Stimulated activated naive B cell treated with anti-CD40 and anti-IgM and Interleukin-4, amounts not matched to agents 10 μg/mL and 1 μg/mL and 100 μg/mL, for 72 hours (primary cell): ENCODE data around the gene GET4.
"Not testable (repeated sequence)": the region's sequence is repeated elsewhere in the genome, so short reads cannot be mapped to it uniquely, and the experiment has no call there.

Experiments
- ATAC-seq, 2 donors: fragments of 150-1000 bp; cut with Tn5 transposase; replicated peaks; 2 replicates each; pipeline ENCODE4 v1.10.0; 2021; ENCODE audit warnings: moderate library complexity in 1 of 2
- DNase-seq: peaks from one replicate; pipeline ENCODE4 v3.0.0; 2021
- H3K27ac Mint-ChIP-seq: one replicate; pipeline ENCODE4 v1.8.0; 2022; ENCODE audit warnings: mild to moderate bottlenecking, mixed read lengths
- H3K27me3 Mint-ChIP-seq, 2 donors: one replicate each; pipeline ENCODE4 v1.8.0; 2022; ENCODE audit warnings: mixed read lengths in 2 of 2
- H3K36me3 Mint-ChIP-seq, 2 donors: one replicate each; pipeline ENCODE4 v1.8.0; 2022; ENCODE audit warnings: mixed read lengths in 2 of 2, mild to moderate bottlenecking in 1 of 2
- H3K4me1 Mint-ChIP-seq, 2 donors: one replicate each; pipeline ENCODE4 v1.8.0; 2022; ENCODE audit warnings: mixed read lengths in 2 of 2, mild to moderate bottlenecking in 1 of 2
- H3K4me3 Mint-ChIP-seq, 2 donors: one replicate each; pipeline ENCODE4 v1.8.0; 2022; ENCODE audit warnings: mild to moderate bottlenecking in 2 of 2, mixed read lengths in 2 of 2, moderate library complexity in 1 of 2
- H3K9me3 Mint-ChIP-seq, 2 donors: one replicate each; pipeline ENCODE4 v1.8.0; 2022; ENCODE audit warnings: mixed read lengths in 2 of 2, mild to moderate bottlenecking in 1 of 2

Gene GET4

GRCh38 chr7:919114-919442, 42.7 kb downstream of the GET4 start:
- Mint-ChIP-seq H3K27me3 (no peaks in the 10 kb centered on the region), H3K9me3 (no peaks in the 10 kb centered on the region), H3K27ac (no peak overlapping the region), H3K4me1 (peaks cover 22 to 35% of the 10 kb centered on the region in 2 donors), H3K36me3 (peaks cover 19 to 42% of the 10 kb centered on the region in 2 donors), H3K4me3 (no peak overlapping the region)
- DNase-seq (no peak), ATAC-seq (no peak)

DNA sequence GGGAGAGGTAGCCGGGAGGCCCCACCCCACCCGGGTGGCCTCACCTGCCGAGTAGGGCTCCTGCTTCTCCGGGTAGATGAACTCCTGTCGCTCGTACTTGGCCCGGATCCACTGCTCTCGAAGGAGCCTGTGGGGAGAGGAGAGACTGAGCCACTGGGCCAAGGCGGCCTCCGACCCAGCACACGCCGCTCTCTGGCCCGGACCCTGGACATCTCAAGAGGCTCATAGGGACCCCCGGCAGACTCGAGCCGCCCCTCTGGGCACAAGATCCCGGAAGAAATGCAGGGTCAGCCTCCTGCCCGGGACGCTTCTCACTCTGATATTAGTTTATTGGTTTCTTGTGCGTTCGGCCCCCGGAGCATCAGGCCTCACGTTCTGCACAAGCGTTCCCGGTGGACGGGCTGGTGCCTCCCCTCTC, 43.6 kb downstream of the GET4 start:
- ATAC-seq (no peak), DNase-seq (no peak)
- peaks cover 19 to 48% of the 10 kb centered on the region in 2 donors for H3K36me3 Mint-ChIP-seq
- H3K4me3 Mint-ChIP-seq: no peak overlapping the region
- H3K27me3 Mint-ChIP-seq: no peaks in the 10 kb centered on the region
- peaks cover 29 to 43% of the 10 kb centered on the region in 2 donors for H3K4me1 Mint-ChIP-seq
- H3K27ac Mint-ChIP-seq: no peak overlapping the region
- H3K9me3 Mint-ChIP-seq: no peaks in the 10 kb centered on the region

DNA sequence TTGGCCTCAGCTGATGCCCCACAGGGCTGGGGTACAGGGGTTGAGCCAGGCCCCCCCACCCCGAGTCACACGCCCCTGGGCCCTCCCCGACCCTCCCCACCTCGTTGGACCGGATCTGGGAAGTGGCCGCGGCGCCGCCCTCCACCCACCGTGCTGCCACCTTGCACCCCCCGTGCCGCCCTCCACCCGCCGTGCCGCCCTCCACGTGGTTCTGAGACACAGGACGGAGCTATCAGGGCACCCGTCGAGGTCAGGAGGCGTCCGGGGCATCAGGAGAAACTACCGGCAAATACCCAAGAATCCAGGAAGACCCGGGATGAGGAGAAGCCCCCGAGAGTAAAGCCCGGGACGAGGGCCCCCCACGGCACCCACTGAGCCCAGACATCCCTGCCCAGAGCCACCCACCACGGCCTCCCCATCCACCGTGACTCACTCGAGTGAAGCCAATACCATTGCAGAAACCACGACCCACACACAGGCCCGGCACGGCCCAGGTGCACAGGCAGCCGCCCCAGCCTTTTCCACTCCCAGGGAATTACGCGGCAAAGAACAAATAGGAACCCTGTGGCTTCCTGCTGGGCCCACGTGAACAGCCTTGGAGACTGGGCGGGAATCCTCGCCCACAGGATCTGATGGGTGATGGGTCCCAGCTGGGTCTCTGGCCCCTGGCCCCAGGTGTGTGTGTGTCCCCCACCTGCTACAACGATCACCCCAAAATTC, 44.2 kb downstream of the GET4 start:
- no peak for ATAC-seq
- no peak for DNase-seq
- peak overlapping the region; percentile 89 for H3K27ac Mint-ChIP-seq
- H3K4me1 Mint-ChIP-seq: peaks cover 31 to 49% of the 10 kb centered on the region in 2 donors
- no peak overlapping the region for H3K4me3 Mint-ChIP-seq
- peaks cover 20 to 47% of the 10 kb centered on the region in 2 donors for H3K36me3 Mint-ChIP-seq
- no peaks in the 10 kb centered on the region for H3K27me3 Mint-ChIP-seq
- H3K9me3 Mint-ChIP-seq: no peaks in the 10 kb centered on the region

- Mint-ChIP-seq H3K36me3 (peaks cover 20 to 45% of the 10 kb centered on the region in 2 donors), H3K9me3 (no peaks in the 10 kb centered on the region), H3K27me3 (no peaks in the 10 kb centered on the region), H3K27ac (peak overlapping the region; percentile 89), H3K4me1 (peaks cover 34 to 53% of the 10 kb centered on the region in 2 donors), H3K4me3 (no peak overlapping the region)
- DNase-seq (no peak), ATAC-seq (no peak)
These were observed 44.7 kb downstream of the GET4 start for GRCh38 chr7:921071-921461.

GRCh38 chr7:921581-922333, 45.4 kb downstream of the GET4 start:
- H3K27ac Mint-ChIP-seq: peak overlapping the region; percentile 89
- H3K4me3 Mint-ChIP-seq: peak overlapping the region; percentile 44 to 86
- H3K9me3 Mint-ChIP-seq: no peaks in the 10 kb centered on the region
- no peak for ATAC-seq
- H3K27me3 Mint-ChIP-seq: no peaks in the 10 kb centered on the region
- H3K4me1 Mint-ChIP-seq: peaks cover 34 to 54% of the 10 kb centered on the region in 2 donors
- peaks cover 18 to 38% of the 10 kb centered on the region in 2 donors for H3K36me3 Mint-ChIP-seq
- DNase-seq: no peak

DNA sequence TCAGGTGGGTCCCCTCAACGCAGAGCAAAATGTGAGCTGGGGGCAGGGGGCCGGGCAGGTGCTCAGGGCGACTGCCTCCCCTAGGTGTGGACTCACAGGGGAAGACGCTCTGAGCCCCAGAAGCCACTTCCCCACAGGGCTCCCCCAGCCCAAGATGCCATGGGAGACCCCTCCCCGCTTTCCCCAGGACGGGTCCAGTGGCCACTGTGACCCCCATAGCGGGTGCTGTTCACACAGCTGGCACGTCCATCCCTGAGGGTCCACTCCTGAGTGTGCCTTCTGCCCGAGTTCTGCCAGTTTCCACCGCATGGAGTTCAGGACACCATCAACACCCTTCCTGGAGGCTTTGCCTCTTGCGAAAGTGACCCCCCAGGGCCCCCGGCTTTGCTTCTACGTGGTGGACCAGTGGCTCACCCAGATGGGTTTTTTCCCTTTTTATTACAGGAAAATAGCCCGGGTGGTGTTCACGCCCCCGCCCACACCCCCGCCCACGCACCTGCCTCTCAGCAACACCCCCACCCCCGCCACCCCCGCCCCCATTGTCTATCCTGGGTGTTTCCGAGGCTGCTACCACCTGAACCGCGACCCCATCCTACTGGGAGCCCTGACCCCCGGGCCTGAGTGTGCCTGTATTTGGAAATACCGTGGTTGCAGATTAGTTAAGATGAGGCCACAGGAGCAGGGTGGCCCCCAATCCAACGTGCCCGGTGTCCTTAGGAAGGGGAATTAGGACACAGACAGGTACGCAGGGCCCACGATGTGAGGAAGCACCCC, 46.2 kb downstream of the GET4 start:
- peak overlapping the region; percentile 98 for H3K27ac Mint-ChIP-seq
- peaks cover 22 to 45% of the 10 kb centered on the region in 2 donors for H3K36me3 Mint-ChIP-seq
- peaks cover 39 to 61% of the 10 kb centered on the region in 2 donors for H3K4me1 Mint-ChIP-seq
- no peaks in the 10 kb centered on the region for H3K9me3 Mint-ChIP-seq
- no peaks in the 10 kb centered on the region for H3K27me3 Mint-ChIP-seq
- peak overlapping the region; percentile 86 to 89 for H3K4me3 Mint-ChIP-seq
- DNase-seq (no peak), ATAC-seq (peak; percentile 11 to 12)

GRCh38 chr7:923108-924041, 47.0 kb downstream of the GET4 start:
- ATAC-seq (peak; percentile 86 to 91), DNase-seq (peak; percentile 91)
- Mint-ChIP-seq H3K27me3 (no peaks in the 10 kb centered on the region), H3K9me3 (no peaks in the 10 kb centered on the region), H3K4me3 (peak overlapping the region; percentile 86 to 89), H3K27ac (peak overlapping the region; percentile 98), H3K4me1 (peaks cover 43 to 67% of the 10 kb centered on the region in 2 donors), H3K36me3 (peaks cover 22 to 37% of the 10 kb centered on the region in 2 donors)

GRCh38 chr7:924042-924441, 47.7 kb downstream of the GET4 start:
- not testable (repeated sequence) for H3K27ac Mint-ChIP-seq
- Mint-ChIP-seq H3K4me3 (peak overlapping the region in 1 of 2 donors; percentile 86), H3K4me1 (peaks cover 48 to 74% of the 10 kb centered on the region in 2 donors)

GRCh38 chr7:924541-925231, 48.3 kb downstream of the GET4 start:
- DNase-seq (peak; percentile 83), ATAC-seq (peak; percentile 62 to 67)
- H3K27ac Mint-ChIP-seq: peak overlapping the region; percentile 97
- peaks cover 50 to 81% of the 10 kb centered on the region in 2 donors for H3K4me1 Mint-ChIP-seq
- H3K27me3 Mint-ChIP-seq: no peaks in the 10 kb centered on the region
- H3K9me3 Mint-ChIP-seq: no peaks in the 10 kb centered on the region
- H3K36me3 Mint-ChIP-seq: peaks cover 23 to 41% of the 10 kb centered on the region in 2 donors
- peak overlapping the region; percentile 86 for H3K4me3 Mint-ChIP-seq

More at GRCh38 chr7:924042-924441, 47.7 kb downstream of the GET4 start:
- H3K36me3 Mint-ChIP-seq: peaks cover 22 to 40% of the 10 kb centered on the region in 2 donors
- not testable (repeated sequence) for ATAC-seq, H3K27me3 Mint-ChIP-seq, H3K9me3 Mint-ChIP-seq, DNase-seq

DNA sequence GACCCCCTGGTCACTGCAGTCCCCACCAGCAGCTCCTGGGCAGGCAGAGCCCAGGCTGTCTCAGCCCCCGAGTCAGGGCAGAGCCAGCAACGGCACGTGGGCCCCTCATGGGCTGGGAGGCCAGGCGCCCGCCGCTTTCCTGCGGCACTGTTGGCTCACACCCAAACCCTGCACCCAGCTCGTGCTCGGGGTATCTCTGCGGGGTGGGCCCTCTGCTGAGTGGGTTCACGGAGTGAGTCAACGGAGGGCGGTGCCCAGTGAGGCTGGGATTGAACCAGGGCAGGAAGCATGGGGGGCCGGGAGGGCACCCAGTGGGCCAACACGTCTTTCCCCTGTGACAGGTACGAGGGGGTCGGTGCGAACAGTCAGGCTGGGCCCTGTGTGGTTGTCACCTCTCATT, 49.2 kb downstream of the GET4 start:
- Mint-ChIP-seq H3K36me3 (peaks cover 25 to 45% of the 10 kb centered on the region in 2 donors), H3K4me1 (peaks cover 54 to 87% of the 10 kb centered on the region in 2 donors), H3K27me3 (no peaks in the 10 kb centered on the region), H3K27ac (peak overlapping the region; percentile 81), H3K9me3 (no peaks in the 10 kb centered on the region), H3K4me3 (peak overlapping the region in 1 of 2 donors; percentile 47)
- DNase-seq: no peak
- ATAC-seq: no peak

- no peak overlapping the region for H3K27ac Mint-ChIP-seq
- no peaks in the 10 kb centered on the region for H3K27me3 Mint-ChIP-seq
- H3K4me1 Mint-ChIP-seq: peaks cover 52 to 82% of the 10 kb centered on the region in 2 donors
- no peaks in the 10 kb centered on the region for H3K9me3 Mint-ChIP-seq
- H3K36me3 Mint-ChIP-seq: peaks cover 21 to 43% of the 10 kb centered on the region in 2 donors
- DNase-seq (no peak), ATAC-seq (no peak)
- H3K4me3 Mint-ChIP-seq: no peak overlapping the region
These were observed 50.0 kb downstream of the GET4 start for GRCh38 chr7:926061-927030.

GRCh38 chr7:927031-927671, 50.8 kb downstream of the GET4 start:
- peaks cover 52 to 74% of the 10 kb centered on the region in 2 donors for H3K4me1 Mint-ChIP-seq
- peak overlapping the region; percentile 83 for H3K27ac Mint-ChIP-seq
- H3K9me3 Mint-ChIP-seq: no peaks in the 10 kb centered on the region
- H3K36me3 Mint-ChIP-seq: peaks cover 23 to 44% of the 10 kb centered on the region in 2 donors
- no peaks in the 10 kb centered on the region for H3K27me3 Mint-ChIP-seq
- no peak for DNase-seq
- H3K4me3 Mint-ChIP-seq: no peak overlapping the region
- no peak for ATAC-seq
